ENCODE data around the gene RENBP.

DNA sequence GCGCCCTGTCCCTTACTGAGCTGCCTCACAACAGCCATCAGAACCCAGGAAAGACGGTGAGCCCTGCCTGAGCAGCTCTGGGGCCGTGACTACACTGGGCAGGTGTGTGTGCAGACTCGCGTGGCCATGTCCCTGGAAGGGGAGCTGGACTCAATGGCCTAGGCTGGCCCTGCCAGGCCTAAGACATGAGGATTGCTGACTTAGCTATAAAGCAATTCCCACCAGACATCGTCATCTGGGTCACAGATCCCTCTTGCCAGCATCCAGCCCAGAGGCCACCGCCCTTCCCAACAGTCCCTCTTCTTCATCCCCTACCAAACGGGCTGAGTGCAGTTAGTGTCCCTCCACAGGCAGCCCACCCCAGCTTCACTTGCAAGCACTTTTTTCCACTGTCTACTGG, 13.3 kb downstream of the RENBP start:
- TF ChIP-seq, protein P1, sequence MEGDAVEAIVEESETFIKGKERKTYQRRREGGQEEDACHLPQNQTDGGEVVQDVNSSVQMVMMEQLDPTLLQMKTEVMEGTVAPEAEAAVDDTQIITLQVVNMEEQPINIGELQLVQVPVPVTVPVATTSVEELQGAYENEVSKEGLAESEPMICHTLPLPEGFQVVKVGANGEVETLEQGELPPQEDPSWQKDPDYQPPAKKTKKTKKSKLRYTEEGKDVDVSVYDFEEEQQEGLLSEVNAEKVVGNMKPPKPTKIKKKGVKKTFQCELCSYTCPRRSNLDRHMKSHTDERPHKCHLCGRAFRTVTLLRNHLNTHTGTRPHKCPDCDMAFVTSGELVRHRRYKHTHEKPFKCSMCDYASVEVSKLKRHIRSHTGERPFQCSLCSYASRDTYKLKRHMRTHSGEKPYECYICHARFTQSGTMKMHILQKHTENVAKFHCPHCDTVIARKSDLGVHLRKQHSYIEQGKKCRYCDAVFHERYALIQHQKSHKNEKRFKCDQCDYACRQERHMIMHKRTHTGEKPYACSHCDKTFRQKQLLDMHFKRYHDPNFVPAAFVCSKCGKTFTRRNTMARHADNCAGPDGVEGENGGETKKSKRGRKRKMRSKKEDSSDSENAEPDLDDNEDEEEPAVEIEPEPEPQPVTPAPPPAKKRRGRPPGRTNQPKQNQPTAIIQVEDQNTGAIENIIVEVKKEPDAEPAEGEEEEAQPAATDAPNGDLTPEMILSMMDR (IDR thresholded peaks at IDR 0.05) = no peak
- no peak for TF ChIP-seq POLR2A (IDR thresholded peaks at IDR 0.05)
